HUES64 (cell line): ENCODE results near the gene PGP.
A peak's percentile ranks its signal among the peaks of the same experiment; 100 is the strongest.

ENCODE experiments used
- H3K27ac ChIP-seq: 2 replicates; pipeline ENCODE4 v1.7.0; 2013; ENCODE audit warnings: low read depth, low read length, inconsistent platforms
- H3K27me3 ChIP-seq: 2 replicates; pipeline ENCODE4 v1.6.1; 2013; ENCODE audit warnings: mild to moderate bottlenecking, low read length; ENCODE audit not compliant: insufficient read depth
- H3K36me3 ChIP-seq: 2 replicates; pipeline ENCODE4 v1.6.1; 2013; ENCODE audit warnings: mild to moderate bottlenecking, low read length; ENCODE audit not compliant: insufficient read depth
- H3K4me1 ChIP-seq: 2 replicates; pipeline ENCODE4 v1.6.1; 2013; ENCODE audit warnings: mild to moderate bottlenecking, low read length, moderate library complexity; ENCODE audit not compliant: insufficient read depth
- H3K4me3 ChIP-seq: 2 replicates; pipeline ENCODE4 v1.5.1; 2013; ENCODE audit warnings: mild to moderate bottlenecking, low read length, moderate library complexity
- H3K9ac ChIP-seq: 2 replicates; pipeline ENCODE4 v1.6.1; 2013; ENCODE audit warnings: mild to moderate bottlenecking, low read depth, low read length
- H3K9me3 ChIP-seq: 2 replicates; pipeline ENCODE4 v1.6.1; 2013; ENCODE audit warnings: low read depth, low read length; ENCODE audit not compliant: insufficient read depth
- WGBS: fragments of 150-250, 120-280 bp; methylation state at CpG from one replicate; pipeline ENCODE4 v1.1.7; 2013; ENCODE audit warnings: missing lambda C conversion rate; 5-methylcytosine and 5-hydroxymethylcytosine counted together

The PGP gene

DNA sequence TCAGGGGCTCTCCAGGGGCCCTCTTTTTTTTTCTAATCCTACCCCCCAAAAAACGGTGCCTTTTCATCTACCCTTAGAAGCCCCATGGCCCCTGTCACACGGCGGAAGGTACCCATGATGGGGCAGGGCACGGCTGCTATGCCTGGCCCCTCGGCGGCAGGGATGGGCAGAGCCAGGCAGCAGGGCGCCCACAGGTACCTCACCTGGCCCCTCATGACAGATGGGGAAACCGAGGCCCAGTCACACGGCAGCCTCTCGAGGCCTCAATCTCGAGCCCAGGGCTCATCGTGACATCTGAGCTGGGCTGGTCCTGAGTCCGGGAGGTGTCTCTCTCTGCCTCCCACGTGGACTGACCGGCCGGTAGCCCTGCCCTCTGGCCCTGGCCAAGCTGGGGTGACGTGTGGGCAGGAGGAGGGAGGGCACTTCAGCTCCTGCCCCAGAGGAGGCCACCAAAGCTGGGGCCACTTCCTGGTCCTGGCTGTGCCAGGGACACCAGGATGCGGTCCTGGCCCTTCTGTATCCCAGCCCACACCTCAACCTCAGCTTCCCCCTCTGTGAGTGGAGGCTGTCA, 47.5 kb downstream of the PGP start:
- Histone ChIP-seq H3K4me1 (no peaks in the 10 kb centered on the region), H3K4me3 (no peak overlapping the region), H3K36me3 (peaks cover 44% of the 10 kb centered on the region), H3K27me3 (no peaks in the 10 kb centered on the region), H3K9me3 (no peaks in the 10 kb centered on the region), H3K9ac (no peak overlapping the region), H3K27ac (no peak overlapping the region)
- 95% methylated on average over 18 of the region's 18 CpGs for WGBS

DNA sequence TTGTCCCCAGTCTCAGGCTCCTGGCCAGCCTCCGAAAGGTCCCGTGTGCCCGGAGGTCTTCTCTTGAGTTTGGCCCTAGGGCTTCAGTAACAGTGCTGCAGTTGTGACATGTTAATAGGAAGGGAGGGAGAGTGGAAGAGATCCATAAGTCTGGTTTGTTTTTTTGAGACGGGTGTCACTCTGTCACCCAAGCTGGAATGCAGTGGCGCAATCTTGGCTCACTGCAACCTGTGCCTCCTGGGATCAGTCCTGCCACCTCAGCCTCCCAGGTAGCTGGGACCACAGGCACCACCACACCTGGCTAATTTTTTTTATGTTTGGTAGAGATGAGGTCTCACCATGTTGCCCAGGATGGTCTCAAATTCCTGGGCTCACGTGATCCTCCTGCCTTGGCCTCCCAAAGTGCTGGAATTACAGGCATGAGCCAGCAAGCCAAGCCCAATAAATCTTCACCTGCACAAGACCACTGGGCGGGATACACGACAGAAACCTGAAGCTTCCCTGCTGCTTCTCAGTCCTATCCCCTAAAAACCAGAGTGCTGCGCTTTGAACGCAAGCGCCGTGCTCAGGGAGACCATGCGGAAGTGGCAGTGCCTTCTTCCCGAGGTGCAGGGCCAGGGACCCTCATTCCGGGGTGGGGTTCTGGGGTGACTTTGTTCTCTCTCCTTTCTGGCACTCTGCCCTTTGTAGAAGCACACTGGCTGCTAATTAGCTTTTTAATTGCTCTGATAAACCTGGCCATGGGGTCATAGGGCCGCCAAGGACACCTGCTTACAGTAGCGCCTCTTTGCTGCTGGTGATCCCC, 48.2 kb downstream of the PGP start:
- no peak overlapping the region for H3K27ac ChIP-seq
- 96% methylated on average over 17 of the region's 17 CpGs for WGBS
- peaks cover 37% of the 10 kb centered on the region for H3K36me3 ChIP-seq
- H3K9me3 ChIP-seq, result no peaks in the 10 kb centered on the region
- H3K4me1 ChIP-seq, result no peaks in the 10 kb centered on the region
- H3K9ac ChIP-seq, result no peak overlapping the region
- no peaks in the 10 kb centered on the region for H3K27me3 ChIP-seq
- H3K4me3 ChIP-seq, result no peak overlapping the region

DNA sequence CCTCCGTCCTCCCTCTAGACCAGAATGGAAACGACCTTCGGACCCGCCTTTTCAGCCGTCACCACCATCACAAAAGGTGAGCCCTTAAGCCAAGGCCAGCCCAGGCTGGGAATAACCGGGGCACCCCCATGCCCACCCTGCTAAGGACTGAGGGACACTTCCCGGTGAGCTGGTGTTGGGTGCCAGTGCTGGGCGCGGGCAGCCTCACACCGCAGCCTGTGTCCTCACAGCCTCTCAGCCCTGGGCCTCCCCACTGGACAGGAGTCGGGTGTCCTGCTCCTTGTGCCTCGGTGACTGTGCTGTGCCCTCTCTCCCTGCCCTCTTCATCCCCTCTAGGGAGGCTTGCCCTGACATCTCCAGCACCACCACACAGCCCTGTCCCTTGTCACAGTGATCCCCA, 48.8 kb downstream of the PGP start:
- Histone ChIP-seq H3K27me3 (no peaks in the 10 kb centered on the region), H3K4me3 (no peak overlapping the region), H3K4me1 (no peaks in the 10 kb centered on the region), H3K27ac (no peak overlapping the region), H3K36me3 (peaks cover 34% of the 10 kb centered on the region), H3K9ac (no peak overlapping the region), H3K9me3 (no peaks in the 10 kb centered on the region)
- 97% methylated on average over 12 of the region's 12 CpGs for WGBS

DNA sequence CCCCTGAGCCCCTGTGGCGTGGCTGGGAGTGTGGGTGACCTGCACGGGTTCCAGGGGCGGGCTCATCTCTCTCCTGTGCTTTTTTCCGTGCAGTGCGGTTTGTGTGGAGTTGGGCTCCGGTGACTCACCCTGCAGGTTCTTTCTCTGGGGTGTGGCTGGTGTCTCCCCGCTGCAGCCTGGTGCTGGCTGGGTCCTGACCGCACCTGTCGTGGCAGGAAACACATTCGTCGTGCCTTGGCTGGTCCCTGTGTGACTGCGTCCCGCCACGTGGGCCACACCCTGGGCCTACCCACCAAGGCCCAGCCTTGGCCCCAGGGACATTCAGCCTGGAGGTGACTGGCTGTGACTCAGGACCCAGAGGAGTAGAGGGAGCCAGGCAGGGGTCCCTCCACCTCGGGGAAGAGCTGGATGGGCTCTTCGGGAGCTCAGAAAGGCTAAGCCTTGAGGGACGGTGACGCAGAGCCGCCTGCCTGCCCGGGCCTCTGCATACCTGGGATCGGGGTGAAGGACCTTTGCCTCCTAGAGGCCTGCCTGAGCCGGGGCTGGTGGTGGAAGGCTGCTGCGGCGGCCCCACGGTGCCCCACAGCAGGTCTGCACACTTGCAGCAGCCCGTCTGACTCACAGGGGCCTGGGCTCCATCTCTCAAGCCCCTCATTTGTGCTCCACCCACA, 51.3 kb downstream of the PGP start:
- Histone ChIP-seq H3K4me3 (no peak overlapping the region), H3K27me3 (no peaks in the 10 kb centered on the region), H3K36me3 (peaks cover 29% of the 10 kb centered on the region), H3K9ac (no peak overlapping the region), H3K27ac (no peak overlapping the region), H3K9me3 (no peaks in the 10 kb centered on the region), H3K4me1 (peaks cover 13% of the 10 kb centered on the region; the same call in 1 of the 2 replicates)
- 96% methylated on average over 26 of the region's 26 CpGs for WGBS

DNA sequence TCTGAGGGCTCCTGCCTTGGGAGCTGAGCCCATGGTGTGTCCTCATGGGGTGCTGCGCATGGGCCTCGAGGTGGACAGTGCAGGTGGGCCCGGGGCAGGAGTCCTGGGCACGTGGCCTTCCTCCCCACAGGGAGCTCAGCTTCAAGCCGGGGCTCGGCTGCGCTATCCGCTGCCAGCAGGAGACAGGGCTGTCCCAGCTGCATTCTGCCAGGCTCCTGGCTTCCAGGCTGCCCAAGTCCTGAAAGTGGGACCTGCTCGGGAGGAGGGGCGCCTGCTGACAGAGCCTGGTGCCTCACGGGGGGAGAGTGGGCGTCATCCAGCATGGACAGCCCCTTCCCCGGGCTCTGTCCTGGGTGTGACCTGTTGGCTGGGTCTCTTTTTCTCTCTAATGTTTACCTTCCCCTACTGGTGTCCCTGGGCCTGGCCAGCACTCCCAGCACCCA, 51.9 kb downstream of the PGP start:
- H3K9ac ChIP-seq, result no peak overlapping the region
- H3K4me1 ChIP-seq, result peaks cover 13% of the 10 kb centered on the region; the same call in 1 of the 2 replicates
- no peak overlapping the region for H3K27ac ChIP-seq
- no peaks in the 10 kb centered on the region for H3K9me3 ChIP-seq
- H3K4me3 ChIP-seq, result no peak overlapping the region
- 96% methylated on average over 13 of the region's 13 CpGs for WGBS
- H3K27me3 ChIP-seq, result no peaks in the 10 kb centered on the region
- peaks cover 23% of the 10 kb centered on the region for H3K36me3 ChIP-seq

DNA sequence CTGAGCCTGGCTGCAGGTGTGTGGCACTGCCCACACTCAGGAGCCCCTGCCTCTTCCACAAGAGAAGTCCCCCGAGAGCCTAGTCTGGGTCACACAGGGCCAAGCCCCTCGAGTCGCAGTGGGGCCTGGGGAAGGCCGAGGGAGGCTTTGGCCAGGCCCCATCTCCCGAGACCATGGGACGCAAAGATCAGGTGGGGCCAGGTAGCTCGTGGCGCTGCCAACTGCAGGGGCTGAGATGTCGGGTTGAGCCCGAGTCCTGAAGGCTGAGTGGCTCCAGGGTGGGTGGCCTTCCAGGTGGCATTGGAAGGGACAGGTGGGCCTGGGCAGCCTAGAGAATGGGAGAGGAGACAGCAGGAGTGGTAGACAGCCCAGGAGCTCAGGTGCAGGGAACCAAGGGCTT, 52.7 kb downstream of the PGP start:
- Histone ChIP-seq H3K9ac (peak overlapping the region; percentile 27; the same call in 1 of the 2 replicates), H3K36me3 (peaks cover 18% of the 10 kb centered on the region), H3K27me3 (no peaks in the 10 kb centered on the region), H3K27ac (no peak overlapping the region), H3K4me1 (peaks cover 13% of the 10 kb centered on the region; the same call in 1 of the 2 replicates), H3K9me3 (no peaks in the 10 kb centered on the region), H3K4me3 (no peak overlapping the region)
- WGBS, result 95% methylated on average over 10 of the region's 10 CpGs
